ENCODE results near the gene ZNF778.

GRCh38 chr16:89281189-89281577 is 63.7 kb downstream of the ZNF778 start:
- TF ChIP-seq, protein P1, sequence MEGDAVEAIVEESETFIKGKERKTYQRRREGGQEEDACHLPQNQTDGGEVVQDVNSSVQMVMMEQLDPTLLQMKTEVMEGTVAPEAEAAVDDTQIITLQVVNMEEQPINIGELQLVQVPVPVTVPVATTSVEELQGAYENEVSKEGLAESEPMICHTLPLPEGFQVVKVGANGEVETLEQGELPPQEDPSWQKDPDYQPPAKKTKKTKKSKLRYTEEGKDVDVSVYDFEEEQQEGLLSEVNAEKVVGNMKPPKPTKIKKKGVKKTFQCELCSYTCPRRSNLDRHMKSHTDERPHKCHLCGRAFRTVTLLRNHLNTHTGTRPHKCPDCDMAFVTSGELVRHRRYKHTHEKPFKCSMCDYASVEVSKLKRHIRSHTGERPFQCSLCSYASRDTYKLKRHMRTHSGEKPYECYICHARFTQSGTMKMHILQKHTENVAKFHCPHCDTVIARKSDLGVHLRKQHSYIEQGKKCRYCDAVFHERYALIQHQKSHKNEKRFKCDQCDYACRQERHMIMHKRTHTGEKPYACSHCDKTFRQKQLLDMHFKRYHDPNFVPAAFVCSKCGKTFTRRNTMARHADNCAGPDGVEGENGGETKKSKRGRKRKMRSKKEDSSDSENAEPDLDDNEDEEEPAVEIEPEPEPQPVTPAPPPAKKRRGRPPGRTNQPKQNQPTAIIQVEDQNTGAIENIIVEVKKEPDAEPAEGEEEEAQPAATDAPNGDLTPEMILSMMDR (tag by site-specific recombination; IDR thresholded peaks at IDR 0.05), result no peak
- TF ChIP-seq TCF7L2 (IDR thresholded peaks at IDR 0.05; ENCODE audit: borderline replicate concordance, low read depth, low read length) (no peak), PBX3 (CRISPR knock-in tag; IDR thresholded peaks at IDR 0.05) (no peak), ZNF621 (tag by site-specific recombination; IDR thresholded peaks at IDR 0.05) (no peak), ATF2 (tag by site-specific recombination; IDR thresholded peaks at IDR 0.05; ENCODE audit: low read depth) (no peak), KLF10 (tag by site-specific recombination; IDR thresholded peaks at IDR 0.05) (no peak), REST (tag by site-specific recombination; IDR thresholded peaks at IDR 0.05) (no peak), ZFP3 (tag by site-specific recombination; IDR thresholded peaks at IDR 0.05; ENCODE audit: low read depth) (no peak), ZNF416 (tag by site-specific recombination; IDR thresholded peaks at IDR 0.05) (no peak), ZEB2 (tag by site-specific recombination; IDR thresholded peaks at IDR 0.05) (no peak), ZNF292 (tag by site-specific recombination; IDR thresholded peaks at IDR 0.05; ENCODE audit: borderline replicate concordance, low read depth) (no peak), ZBTB8A (tag by site-specific recombination; IDR thresholded peaks at IDR 0.05) (no peak)
- TF ChIP-seq, protein P2, sequence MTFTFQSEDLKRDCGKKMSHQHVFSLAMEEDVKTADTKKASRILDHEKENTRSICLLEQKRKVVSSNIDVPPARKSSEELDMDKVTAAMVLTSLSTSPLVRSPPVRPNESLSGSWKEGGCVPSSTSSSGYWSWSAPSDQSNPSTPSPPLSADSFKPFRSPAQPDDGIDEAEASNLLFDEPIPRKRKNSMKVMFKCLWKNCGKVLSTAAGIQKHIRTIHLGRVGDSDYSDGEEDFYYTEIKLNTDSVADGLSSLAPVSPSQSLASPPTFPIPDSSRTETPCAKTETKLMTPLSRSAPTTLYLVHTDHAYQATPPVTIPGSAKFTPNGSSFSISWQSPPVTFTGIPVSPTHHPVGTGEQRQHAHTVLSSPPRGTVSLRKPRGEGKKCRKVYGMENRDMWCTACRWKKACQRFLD (tag by site-specific recombination; IDR thresholded peaks at IDR 0.05), result no peak
